HCT116 (cell line): ENCODE results near the gene TMEM14A. TPM values are rescaled to one million over a fixed set of nuclear protein-coding genes. Genes with fewer than 3 reads are reported as not detected.

ENCODE experiments used
- ATAC-seq: fragments of 200-7000 bp; cut with Tn5 transposase; 2 replicates; pipeline ENCODE4 v1.9.1; 2020; ENCODE audit warnings: mild to moderate bottlenecking, moderate library complexity
- BruUV-seq: library from RNA; stranded (reverse); fragments of 400-500 nt; replicated peaks from 2 replicates; lab custom pipeline; 2021; lab: Mats Ljungman, UMichigan
- CTCF ChIA-PET: fragments of 300-600 bp; sonication (Branson Sonifier 250); formaldehyde crosslinking; loops from one replicate; lab custom pipeline; 2021; ENCODE audit warnings: antibody characterized with exemption; lab: Charles Lee
- POLR2A ChIA-PET: fragments of 300-600, 350-600 bp; sonication (Branson Sonifier 250); formaldehyde crosslinking; loops from one replicate; lab custom pipeline; 2021; ENCODE audit warnings: antibody characterized with exemption; lab: Charles Lee
- RAD21 ChIA-PET, 2 experiments: fragments of 300-600 bp; sonication (Branson Sonifier 250); formaldehyde crosslinking; loops; one replicate each; lab custom pipeline; 2023; ENCODE audit warnings: low total read pairs in 2 of 2; ENCODE audit not compliant: uncharacterized antibody in 2 of 2, unreplicated experiment in 2 of 2, low non-redundant PET in 1 of 2; lab: Charles Lee
- DNase-seq: peaks from one replicate; pipeline ENCODE4 v3.0.0-alpha.2; 2010; ENCODE audit warnings: low read depth, low spot score
- H2AFZ ChIP-seq: fragments of 200-600 bp; shearing (Covaris generic), sonication (generic); 2 replicates; pipeline ENCODE4 v1.6.1; 2017; ENCODE audit warnings: low read depth, mixed run types, mixed read lengths, antibody characterized with exemption, low read length; ENCODE audit not compliant: poor library complexity, severe bottlenecking
- H3K27ac ChIP-seq: 2 replicates; pipeline ENCODE4 v1.5.1; 2012; ENCODE audit warnings: low read depth, low read length
- H3K27me3 ChIP-seq: fragments of 200-600 bp; sonication (generic); 2 replicates; pipeline ENCODE4 v1.6.1; 2016; ENCODE audit warnings: mixed run types, low read length, mixed read lengths; ENCODE audit not compliant: insufficient read depth
- H3K36me3 ChIP-seq, 2 experiments: fragments of 200-500 bp in 1 of 2; fragments of 200-600 bp in 1 of 2; sonication (Bioruptor generic) in 1 of 2; sonication (generic) in 1 of 2; 2 replicates each; pipeline versions ENCODE4 v1.5.1 to v1.6.1; 2014 to 2016; ENCODE audit warnings: low read length in 2 of 2, inconsistent platforms in 1 of 2, mixed read lengths in 1 of 2, mixed run types in 1 of 2; ENCODE audit not compliant: insufficient read depth in 2 of 2, control insufficient read depth in 1 of 2
- H3K4me1 ChIP-seq, 2 experiments: fragments of 200-600 bp in 1 of 2; sonication (generic) in 1 of 2; 2 replicates each; pipeline versions ENCODE4 v1.5.1 to v1.6.1; 2012 to 2017; ENCODE audit warnings: low read length in 2 of 2, inconsistent platforms in 1 of 2, mild to moderate bottlenecking in 1 of 2, mixed read lengths in 1 of 2, mixed run types in 1 of 2, moderate library complexity in 1 of 2; ENCODE audit not compliant: insufficient read depth in 2 of 2, control insufficient read depth in 1 of 2
- H3K4me2 ChIP-seq: fragments of 200-600 bp; sonication (generic); 2 replicates; pipeline ENCODE4 v1.6.1; 2017; ENCODE audit warnings: mixed run types, low read length, mixed read lengths
- H3K4me3 ChIP-seq, 2 experiments: fragments of 200-600 bp in 1 of 2; sonication (generic) in 1 of 2; replicated peaks in 1 of 2; 2 replicates each; pipeline ENCODE4 v1.5.1; 2011 to 2016; ENCODE audit warnings: low read length in 2 of 2, control low read depth in 1 of 2, low read depth in 1 of 2, mild to moderate bottlenecking in 1 of 2, mixed read lengths in 1 of 2, mixed run types in 1 of 2
- H3K79me2 ChIP-seq: fragments of 200-600 bp; sonication (generic); 2 replicates; pipeline ENCODE4 v1.6.1; 2017; ENCODE audit warnings: mild to moderate bottlenecking, mixed run types, low read length, moderate library complexity, mixed read lengths; ENCODE audit not compliant: insufficient read depth
- H3K9ac ChIP-seq: fragments of 200-600 bp; sonication (generic); 2 replicates; pipeline ENCODE4 v1.6.1; 2016; ENCODE audit warnings: low read length, mixed read lengths
- H3K9me2 ChIP-seq: fragments of 200-600 bp; sonication (generic), shearing (Covaris generic); 2 replicates; pipeline ENCODE4 v1.6.1; 2017; ENCODE audit warnings: mixed run types, mild to moderate bottlenecking, moderate library complexity; ENCODE audit not compliant: insufficient read depth
- H3K9me3 ChIP-seq, 2 experiments: fragments of 200-500 bp in 1 of 2; fragments of 200-600 bp in 1 of 2; sonication (Bioruptor generic) in 1 of 2; sonication (generic) in 1 of 2; 2 replicates each; pipeline ENCODE4 v1.6.1; 2014 to 2017; ENCODE audit warnings: low read length in 2 of 2, mixed read lengths in 2 of 2, inconsistent platforms in 1 of 2, low read depth in 1 of 2, mild to moderate bottlenecking in 1 of 2, mixed run types in 1 of 2, moderate library complexity in 1 of 2; ENCODE audit not compliant: control insufficient read depth in 1 of 2, insufficient read depth in 1 of 2
- H4K20me1 ChIP-seq: fragments of 200-600 bp; sonication (generic), shearing (Covaris generic); 2 replicates; pipeline ENCODE4 v1.6.1; 2017; ENCODE audit warnings: mixed run types, mild to moderate bottlenecking, moderate library complexity; ENCODE audit not compliant: insufficient read depth
- CBX3 ChIP-seq: IDR thresholded peaks from 2 replicates; pipeline ENCODE4 v1.6.1; 2012; ENCODE audit warnings: low read depth
- CEBPB ChIP-seq: IDR thresholded peaks from 2 replicates; pipeline ENCODE4 v1.6.1; 2012; ENCODE audit warnings: low read depth
- ELF1 ChIP-seq: IDR thresholded peaks from 2 replicates; pipeline ENCODE4 v1.6.1; 2012; ENCODE audit warnings: low read depth, borderline replicate concordance
- EZH2 ChIP-seq: fragments of 200-600 bp; sonication (generic); IDR thresholded peaks from 2 replicates; pipeline ENCODE4 v1.6.1; 2017; ENCODE audit warnings: antibody characterized with exemption, mixed run types
- EZH2phosphoT487 ChIP-seq: fragments of 200-600 bp; IDR thresholded peaks from 2 replicates; pipeline ENCODE4 v1.6.1; 2018; ENCODE audit warnings: antibody characterized with exemption, borderline replicate concordance
- JUND ChIP-seq: IDR thresholded peaks from 2 replicates; pipeline ENCODE4 v1.6.1; 2012
- RAD21 ChIP-seq: IDR thresholded peaks from 2 replicates; pipeline ENCODE4 v1.6.1; 2012; ENCODE audit warnings: low read depth, mild to moderate bottlenecking
- SIN3A ChIP-seq: IDR thresholded peaks from 2 replicates; pipeline ENCODE4 v1.6.1; 2012; ENCODE audit warnings: low read depth
- SP1 ChIP-seq: IDR thresholded peaks from 2 replicates; pipeline ENCODE4 v1.6.1; 2012; ENCODE audit warnings: low read depth
- TCF7L2 ChIP-seq: IDR thresholded peaks from 2 replicates; pipeline ENCODE4 v1.7.0; 2011; ENCODE audit warnings: borderline replicate concordance, inconsistent platforms; ENCODE audit not compliant: insufficient read depth, insufficient read length; ENCODE audit errors: extremely low read depth
- intact Hi-C: fragments of 100-400 bp; cut with micrococcal nuclease; formaldehyde crosslinking; loops from 2 replicates; pipeline ENCODE4 v1.10.0; 2022
- total RNA-seq: library from RNA; stranded (reverse); gene quantifications from one replicate; pipeline ENCODE4 v1.2.1, GENCODE V29; 2021; ENCODE audit not compliant: unreplicated experiment
- TF ChIP-seq, protein P1 (sequence below): IDR thresholded peaks from 2 replicates; pipeline ENCODE4 v1.6.1; 2012
- TF ChIP-seq, protein P2 (sequence below): IDR thresholded peaks from 2 replicates; pipeline ENCODE4 v1.6.1; 2011; ENCODE audit warnings: mild to moderate bottlenecking, low read length, moderate library complexity; ENCODE audit not compliant: insufficient replicate concordance; ENCODE audit errors: extremely low read depth

TMEM14A gene
- total RNA-seq, 1 experiment from 2014 or later: 51.5 TPM

DNA sequence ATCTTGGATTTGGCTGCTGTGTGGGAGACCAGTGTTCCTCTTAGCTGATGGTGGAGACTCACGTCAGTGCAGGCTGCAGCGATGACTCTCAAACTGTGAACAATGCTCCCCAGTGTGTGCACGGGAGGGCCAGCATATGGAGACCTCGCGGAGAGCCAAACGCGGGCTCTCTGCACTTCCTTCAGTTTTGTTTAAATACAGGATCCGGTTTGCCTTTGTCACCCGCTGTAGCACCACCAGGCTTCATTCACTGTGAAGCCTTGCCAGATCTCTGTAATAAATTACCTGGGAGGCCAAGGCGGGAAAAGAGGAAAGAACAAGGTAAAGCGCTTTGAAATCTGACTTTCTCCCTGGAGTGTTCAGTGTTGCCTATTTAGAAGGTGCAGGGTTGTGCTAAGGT, 30.7 kb upstream of the TMEM14A start (continued):
- no peak for TF ChIP-seq CEBPB
- no peak for TF ChIP-seq TCF7L2
- TF ChIP-seq SIN3A: no peak

DNA sequence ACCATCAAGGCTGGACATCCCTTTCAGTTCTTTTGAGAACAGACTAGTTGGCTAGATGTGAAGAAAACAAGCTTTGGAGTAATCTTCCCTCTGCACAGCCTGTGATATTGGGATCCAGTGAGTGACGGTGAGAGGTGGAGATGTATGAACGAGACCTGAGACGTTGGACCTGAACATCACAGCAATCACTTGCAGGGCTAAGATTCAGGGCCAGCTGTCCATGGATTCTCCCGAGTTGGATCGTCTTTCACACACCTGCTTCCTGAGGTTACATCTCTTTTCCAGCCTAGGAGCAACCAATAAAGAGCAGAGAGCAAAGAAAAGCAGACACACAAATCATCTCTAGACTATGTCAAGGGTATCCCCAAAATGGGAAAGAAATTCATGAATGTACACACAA, 30.0 kb upstream of the TMEM14A start:
- no peak overlapping the region for H3K4me2 ChIP-seq
- DNase-seq (no peak), ATAC-seq (no peak)
- RAD21 ChIA-PET: no interaction called here
- CTCF ChIA-PET: interaction anchor here (1.2 to 2.0 kb wide), 2 partner anchors 10 to 11 kb away, joined by 4 to 10 read pairs; no protein-coding TSS in a partner anchor
- H3K9me3 ChIP-seq: no peaks in the 10 kb centered on the region
- BruUV-seq: no TSS peak
- intact Hi-C loops: no loop called here
- TF ChIP-seq EZH2phosphoT487 (no peak), EZH2 (no peak), RAD21 (no peak), ELF1 (no peak), TCF7L2 (no peak), JUND (no peak)
- TF ChIP-seq, protein P1, sequence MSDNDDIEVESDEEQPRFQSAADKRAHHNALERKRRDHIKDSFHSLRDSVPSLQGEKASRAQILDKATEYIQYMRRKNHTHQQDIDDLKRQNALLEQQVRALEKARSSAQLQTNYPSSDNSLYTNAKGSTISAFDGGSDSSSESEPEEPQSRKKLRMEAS: no peak
- H3K27me3 ChIP-seq: no peaks in the 10 kb centered on the region
- no peaks in the 10 kb centered on the region for H3K79me2 ChIP-seq
- no peak overlapping the region for H3K27ac ChIP-seq
- no peaks in the 10 kb centered on the region for H3K36me3 ChIP-seq
- POLR2A ChIA-PET: no interaction called here
- H3K4me1 ChIP-seq: no peaks in the 10 kb centered on the region
- no peak overlapping the region for H3K9ac ChIP-seq
- H3K9me2 ChIP-seq: no peaks in the 10 kb centered on the region
- H4K20me1 ChIP-seq: no peaks in the 10 kb centered on the region
- no peak overlapping the region for H3K4me3 ChIP-seq
- no peak overlapping the region for H2AFZ ChIP-seq

DNA sequence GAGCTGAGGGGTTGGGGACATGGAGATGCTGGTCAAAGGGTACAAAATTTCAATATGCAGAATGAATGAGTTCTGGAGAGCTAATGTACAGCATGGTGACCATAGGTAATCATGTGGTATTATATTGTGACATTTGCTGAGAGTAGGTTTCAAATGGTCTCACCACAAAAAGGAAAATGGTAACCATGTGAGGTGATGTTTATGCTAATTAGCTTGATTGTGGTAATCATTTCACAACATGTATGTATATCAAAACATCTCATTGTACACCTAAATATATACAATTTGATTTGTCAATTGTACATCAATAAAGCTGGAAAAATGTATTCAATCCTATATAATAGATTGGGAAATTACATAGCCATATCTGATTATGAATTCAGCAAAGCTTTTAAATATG, 29.5 kb upstream of the TMEM14A start:
- no peak for ATAC-seq
- ChIA-PET POLR2A (no interaction called here), RAD21 (no interaction called here), CTCF (interaction anchor here (1.2 to 2.0 kb wide), 2 partner anchors 9 to 10 kb away, joined by 4 to 10 read pairs; no protein-coding TSS in a partner anchor)
- no peaks in the 10 kb centered on the region for H3K9me2 ChIP-seq
- no peak for TF ChIP-seq CBX3
- no peak for TF ChIP-seq SP1
- TF ChIP-seq, protein P2, sequence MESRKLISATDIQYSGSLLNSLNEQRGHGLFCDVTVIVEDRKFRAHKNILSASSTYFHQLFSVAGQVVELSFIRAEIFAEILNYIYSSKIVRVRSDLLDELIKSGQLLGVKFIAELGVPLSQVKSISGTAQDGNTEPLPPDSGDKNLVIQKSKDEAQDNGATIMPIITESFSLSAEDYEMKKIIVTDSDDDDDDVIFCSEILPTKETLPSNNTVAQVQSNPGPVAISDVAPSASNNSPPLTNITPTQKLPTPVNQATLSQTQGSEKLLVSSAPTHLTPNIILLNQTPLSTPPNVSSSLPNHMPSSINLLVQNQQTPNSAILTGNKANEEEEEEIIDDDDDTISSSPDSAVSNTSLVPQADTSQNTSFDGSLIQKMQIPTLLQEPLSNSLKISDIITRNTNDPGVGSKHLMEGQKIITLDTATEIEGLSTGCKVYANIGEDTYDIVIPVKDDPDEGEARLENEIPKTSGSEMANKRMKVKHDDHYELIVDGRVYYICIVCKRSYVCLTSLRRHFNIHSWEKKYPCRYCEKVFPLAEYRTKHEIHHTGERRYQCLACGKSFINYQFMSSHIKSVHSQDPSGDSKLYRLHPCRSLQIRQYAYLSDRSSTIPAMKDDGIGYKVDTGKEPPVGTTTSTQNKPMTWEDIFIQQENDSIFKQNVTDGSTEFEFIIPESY: no peak
- no peak overlapping the region for H3K4me3 ChIP-seq
- H3K27me3 ChIP-seq: no peaks in the 10 kb centered on the region
- H3K4me1 ChIP-seq: no peaks in the 10 kb centered on the region
- no peaks in the 10 kb centered on the region for H3K9me3 ChIP-seq
- H3K27ac ChIP-seq: no peak overlapping the region
- H3K36me3 ChIP-seq: no peaks in the 10 kb centered on the region
- no peaks in the 10 kb centered on the region for H4K20me1 ChIP-seq
- no peak overlapping the region for H3K9ac ChIP-seq
- no peak for DNase-seq
- intact Hi-C loops: no loop called here
- no peaks in the 10 kb centered on the region for H3K79me2 ChIP-seq
- no peak overlapping the region for H2AFZ ChIP-seq
- H3K4me2 ChIP-seq: no peak overlapping the region
- BruUV-seq: no TSS peak
